Posterior cingulate gyrus (tissue), 11 donors: Measurements from ENCODE around the gene TGFB2.
A peak's percentile ranks its signal among the peaks of the same experiment; 100 is the strongest.

ENCODE experiments used
- DNase-seq, 10 donors: peaks; one replicate each; pipeline versions ENCODE4 v3.0.0 to v3.0.0-alpha.2; 2020 to 2021; ENCODE audit warnings: mixed read lengths in 3 of 10
- intact Hi-C: fragments of 100-400 bp; cut with DNase I; formaldehyde crosslinking; loops from one replicate; pipeline ENCODE4 v1.15.1; 2023

The TGFB2 gene

DNA sequence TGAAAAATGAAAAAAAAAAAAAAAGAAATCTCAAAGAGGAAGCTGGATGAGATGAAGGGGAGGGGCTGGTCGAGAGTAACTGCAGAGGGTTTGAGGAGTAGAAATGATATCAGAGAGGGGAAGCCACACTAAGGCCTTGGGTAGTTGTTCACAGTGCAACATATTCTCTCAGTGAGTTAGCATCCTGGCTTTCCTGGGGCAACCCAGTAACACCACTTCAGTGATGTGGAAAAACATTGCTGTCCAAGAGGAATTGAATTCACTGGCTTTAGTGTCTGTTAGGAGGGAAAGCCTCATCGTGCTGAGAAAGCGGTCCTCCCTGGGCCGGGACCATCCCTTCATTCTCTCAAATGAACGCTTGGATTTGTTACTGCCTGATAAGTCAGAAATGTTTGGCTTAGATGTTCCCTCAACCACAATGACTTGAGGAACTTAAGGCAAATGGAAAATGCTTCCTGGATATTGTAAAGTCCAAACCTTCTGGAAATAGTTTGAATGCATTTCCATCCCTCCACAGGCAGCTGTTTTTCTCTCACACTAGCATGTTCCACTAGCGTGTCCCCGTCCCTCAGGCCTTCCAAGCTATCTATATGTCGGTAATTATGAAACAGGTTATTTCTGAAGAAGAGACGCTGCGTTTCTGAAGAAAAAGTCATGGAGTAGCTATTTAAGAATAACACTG lies 12.2 kb downstream of the TGFB2 start:
- intact Hi-C loops = no loop called here
- no peak for DNase-seq

DNA sequence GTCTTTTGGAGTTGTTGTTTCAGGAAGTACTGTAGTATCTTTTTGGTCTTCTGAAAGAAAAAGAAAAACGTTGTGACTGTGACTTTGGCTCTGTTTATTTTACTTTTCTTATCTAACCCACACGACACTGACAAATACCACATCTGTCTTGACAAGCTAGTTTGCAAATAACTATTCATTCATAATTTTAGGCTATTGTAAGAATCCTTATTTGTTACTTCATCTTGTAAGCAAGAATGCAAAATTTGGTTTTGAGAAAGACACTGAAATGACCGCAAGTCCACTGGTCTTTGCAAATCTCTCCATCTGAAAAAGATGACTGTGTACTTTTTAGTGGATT lies 12.7 kb downstream of the TGFB2 start:
- intact Hi-C loops = no loop called here

DNA sequence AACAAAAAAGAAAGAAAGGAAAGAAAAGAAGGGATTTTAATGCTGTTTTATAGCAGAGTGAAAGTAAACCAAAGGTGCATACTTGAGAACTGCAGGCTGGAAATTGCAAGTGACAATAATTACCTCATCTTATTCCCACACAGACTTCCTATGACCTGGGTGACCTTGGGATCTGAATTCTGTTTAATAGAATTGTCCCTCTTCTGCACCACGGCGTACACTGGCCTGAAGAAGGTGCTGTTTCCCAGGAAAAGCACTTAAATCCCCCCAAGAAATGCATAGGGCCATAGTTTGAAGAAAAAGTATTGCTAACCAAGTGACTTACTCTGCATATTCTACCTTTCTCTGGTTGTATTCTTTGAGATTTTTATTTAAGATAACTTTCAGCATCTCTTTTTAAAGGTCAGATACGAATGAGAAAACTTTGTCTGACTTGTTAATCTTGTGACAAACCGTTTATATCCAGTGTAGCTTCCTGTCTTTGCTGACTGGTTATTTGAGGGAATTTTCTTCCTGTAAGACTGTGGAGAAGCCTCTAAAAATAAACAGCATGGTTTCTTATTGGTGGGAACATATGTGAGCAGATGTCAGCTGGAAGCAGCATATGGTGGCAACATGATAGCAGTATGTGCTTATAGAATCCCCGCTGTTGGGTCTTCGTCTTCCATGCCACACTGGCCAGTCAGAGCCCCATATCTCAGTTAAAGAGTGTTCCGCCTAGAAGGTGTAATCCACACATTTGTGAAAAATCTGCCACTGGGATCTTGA lies 16.3 kb downstream of the TGFB2 start:
- DNase-seq = no peak
- intact Hi-C loops = no loop called here

More for the DNA sequence above, 12.7 kb downstream of the TGFB2 start:
- DNase-seq = no peak

DNA sequence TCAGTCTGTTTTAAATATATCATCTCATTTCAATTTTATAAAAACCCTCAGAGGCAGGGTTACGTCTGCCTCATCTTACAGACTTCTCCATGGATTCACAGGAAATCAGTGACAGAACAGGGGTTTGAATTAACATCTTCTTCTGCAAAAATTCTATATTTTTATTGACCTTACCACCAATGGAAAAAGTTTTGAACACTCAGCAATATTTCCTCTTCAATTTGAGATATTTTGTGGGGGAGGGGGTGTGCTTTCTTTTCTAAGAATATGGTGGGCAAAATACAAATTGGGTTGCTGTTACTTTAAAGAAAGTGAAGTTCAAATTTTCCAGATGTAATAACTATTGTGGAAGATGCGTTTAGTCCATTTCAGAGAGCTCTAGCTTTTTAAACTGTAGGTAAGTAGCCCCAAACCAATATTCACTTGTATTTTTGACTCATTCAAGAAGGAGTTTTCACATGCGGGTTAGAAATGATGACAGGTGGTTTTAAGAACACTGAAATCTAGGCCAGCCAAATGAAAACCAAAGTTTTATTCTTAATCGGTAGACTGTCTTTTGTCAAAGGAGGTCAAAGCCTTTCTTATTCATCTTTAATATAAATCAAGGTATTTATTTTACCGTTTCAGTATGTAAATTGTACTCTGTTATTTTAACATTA lies 17.4 kb downstream of the TGFB2 start:
- DNase-seq = no peak
- intact Hi-C loops = no loop called here

DNA sequence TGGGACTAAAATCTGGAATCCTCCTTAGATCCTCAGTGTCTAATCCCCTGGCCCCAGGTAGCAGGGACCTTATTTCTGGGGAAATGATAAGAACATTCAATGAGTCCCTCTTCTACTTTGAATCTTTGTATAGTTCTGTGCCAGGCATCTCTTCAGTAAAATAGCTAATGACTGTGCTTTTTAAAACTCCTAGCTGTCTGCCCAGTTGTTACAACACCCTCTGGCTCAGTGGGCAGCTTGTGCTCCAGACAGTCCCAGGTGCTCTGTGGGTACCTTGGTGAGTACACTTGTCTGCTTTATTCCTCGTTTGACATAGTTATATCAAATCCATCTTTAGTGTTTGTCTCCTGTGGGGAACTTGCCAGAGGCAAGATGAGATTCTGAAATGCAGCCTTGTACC lies 18.0 kb downstream of the TGFB2 start:
- no peak for DNase-seq
- intact Hi-C loops = no loop called here

DNA sequence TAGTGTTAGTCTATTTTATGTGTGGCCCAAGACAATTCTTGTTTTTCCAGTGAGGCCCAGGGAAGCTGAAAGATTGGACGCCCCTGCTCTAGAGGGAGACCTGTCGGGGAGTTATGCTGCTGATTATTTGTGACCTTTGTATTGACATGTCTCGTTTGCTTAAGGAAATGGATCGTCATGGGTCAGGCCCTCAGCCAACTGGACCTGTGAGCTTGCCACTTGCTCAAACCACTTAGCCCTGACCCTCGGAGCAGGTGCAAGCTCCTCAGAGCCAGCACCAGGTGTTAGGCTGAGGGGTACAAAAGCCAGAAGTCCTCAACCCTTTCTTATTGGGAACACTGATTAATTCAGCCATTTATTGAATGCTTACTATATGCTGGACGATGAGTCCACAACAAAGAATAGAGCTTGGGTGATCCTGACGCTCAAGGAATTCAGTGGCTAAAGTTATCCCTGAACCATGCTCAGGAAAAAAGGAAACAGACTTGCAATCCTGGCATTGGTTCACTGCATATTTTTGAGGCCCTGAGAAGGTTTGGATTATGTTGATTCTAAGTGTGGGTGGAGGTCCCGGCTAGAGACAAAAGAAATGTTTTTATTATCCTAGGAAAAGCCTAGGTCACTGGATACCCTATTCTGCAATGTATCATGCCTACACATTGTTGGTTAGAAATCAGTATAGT lies 19.0 kb downstream of the TGFB2 start:
- intact Hi-C loops = no loop called here
- DNase-seq = no peak

DNA sequence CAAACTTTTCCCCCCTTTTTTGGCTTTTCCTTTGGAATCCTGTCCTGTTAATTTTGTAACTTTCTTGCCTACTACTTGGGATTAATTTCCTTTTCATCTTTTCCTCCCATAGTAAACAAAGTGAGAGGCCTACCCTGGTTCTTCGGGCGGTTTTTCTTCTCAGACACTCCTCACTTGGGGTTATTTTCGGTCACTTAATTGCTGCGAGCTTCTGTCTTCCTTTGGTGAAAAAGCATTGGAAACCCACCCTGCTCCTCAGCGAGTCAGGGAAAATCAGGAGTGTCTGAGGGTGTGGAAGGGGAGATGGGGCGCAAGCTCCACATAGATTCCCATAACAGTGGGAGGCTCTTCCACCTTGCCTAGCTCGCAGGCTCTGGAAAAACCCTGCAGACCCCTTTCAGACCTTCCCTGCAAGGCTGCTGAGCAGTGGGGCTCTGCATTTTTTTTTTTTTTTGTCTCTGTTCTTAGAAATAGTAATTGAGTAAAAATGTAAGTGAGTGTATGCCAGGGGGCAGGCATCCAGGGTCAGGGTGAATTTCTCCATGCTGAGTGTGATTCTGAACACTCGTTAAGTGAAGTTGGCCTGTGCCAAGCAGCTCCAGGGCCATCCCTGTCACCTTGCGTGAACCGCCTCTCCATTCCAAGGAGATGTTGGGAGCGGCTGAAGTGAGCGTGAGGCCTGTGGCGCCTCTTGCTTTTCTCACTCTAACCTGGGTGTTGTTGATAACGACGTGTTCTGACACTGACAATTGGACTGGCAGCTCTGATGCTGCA lies 20.3 kb downstream of the TGFB2 start:
- intact Hi-C loops = no loop called here
- DNase-seq = peak in 3 of 10 donors; percentile 23 to 86 (median 41)

DNA sequence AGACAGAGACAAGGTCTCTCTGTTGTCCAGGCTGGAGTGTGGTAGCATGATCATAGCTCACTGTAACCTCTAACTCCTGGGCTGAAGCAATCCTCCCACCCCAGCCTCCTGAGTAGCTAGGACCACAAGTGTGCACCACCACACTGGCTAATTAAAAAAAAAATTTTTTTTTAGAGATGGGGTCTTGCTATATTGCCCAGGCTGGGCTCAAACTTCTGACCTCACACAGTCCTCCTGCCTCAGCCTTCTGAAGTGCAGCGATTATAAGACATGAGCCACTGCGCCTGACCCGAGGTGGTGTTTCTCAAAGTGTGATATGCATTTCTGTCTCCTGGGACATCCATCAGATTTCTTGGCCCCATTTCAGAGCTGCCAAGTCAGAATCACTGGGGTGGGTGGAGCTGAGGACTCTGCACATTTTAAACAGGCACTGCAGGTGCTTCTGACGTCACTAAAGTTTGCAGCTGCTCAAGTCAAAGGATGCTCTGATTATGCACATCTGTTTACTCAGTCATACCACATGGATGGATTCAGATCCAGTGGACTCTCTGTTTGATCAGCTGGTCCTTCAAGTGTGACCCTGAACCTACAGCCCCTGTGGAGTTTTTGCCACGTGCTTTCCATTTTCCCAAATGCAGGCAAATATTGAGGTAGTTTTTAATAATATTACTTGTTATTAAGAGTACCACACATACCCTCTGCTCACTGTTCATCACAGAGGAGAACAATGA lies 21.4 kb downstream of the TGFB2 start:
- intact Hi-C loops = no loop called here
- DNase-seq = no peak

DNA sequence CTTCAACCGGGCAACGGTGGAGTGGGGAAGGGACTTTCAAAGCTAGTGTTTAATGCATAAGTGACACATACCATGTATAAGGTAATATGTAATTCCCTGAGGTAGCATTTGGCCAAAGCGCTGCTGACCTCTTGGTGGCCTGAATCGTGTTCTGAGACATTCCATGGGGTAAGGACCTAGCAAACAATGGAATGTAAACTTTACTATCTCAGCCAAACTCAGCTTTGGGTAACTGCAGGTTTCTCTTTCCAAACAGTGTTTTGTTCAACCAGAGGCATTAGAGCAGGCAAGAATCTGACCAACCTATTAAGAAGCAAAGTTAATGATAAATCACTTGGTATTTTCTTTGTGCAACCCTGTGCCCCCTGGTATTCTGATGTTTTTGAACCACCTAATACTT lies 22.0 kb downstream of the TGFB2 start:
- intact Hi-C loops = no loop called here

DNA sequence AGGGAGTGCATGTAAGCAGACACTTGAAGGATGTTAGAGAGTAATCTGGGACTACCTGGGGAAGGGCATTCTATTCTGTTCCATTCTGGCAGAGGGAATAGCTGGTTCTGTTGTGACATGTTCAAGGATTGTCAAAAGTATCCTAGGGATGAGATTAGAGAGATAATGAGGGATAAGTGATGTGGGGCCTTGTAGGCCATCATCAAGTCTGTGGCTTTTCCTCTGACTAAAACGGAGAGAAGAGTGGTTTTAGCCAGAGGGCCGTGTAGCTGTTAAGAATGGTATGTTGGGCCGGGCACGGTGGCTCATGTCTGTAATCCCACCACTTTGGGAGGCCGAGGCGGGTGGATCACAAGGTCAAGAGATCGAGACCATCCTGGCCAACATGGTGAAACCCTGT lies 23.6 kb downstream of the TGFB2 start:
- DNase-seq = no peak
- intact Hi-C loops = no loop called here

More for the DNA sequence above, 22.0 kb downstream of the TGFB2 start:
- DNase-seq = no peak

DNA sequence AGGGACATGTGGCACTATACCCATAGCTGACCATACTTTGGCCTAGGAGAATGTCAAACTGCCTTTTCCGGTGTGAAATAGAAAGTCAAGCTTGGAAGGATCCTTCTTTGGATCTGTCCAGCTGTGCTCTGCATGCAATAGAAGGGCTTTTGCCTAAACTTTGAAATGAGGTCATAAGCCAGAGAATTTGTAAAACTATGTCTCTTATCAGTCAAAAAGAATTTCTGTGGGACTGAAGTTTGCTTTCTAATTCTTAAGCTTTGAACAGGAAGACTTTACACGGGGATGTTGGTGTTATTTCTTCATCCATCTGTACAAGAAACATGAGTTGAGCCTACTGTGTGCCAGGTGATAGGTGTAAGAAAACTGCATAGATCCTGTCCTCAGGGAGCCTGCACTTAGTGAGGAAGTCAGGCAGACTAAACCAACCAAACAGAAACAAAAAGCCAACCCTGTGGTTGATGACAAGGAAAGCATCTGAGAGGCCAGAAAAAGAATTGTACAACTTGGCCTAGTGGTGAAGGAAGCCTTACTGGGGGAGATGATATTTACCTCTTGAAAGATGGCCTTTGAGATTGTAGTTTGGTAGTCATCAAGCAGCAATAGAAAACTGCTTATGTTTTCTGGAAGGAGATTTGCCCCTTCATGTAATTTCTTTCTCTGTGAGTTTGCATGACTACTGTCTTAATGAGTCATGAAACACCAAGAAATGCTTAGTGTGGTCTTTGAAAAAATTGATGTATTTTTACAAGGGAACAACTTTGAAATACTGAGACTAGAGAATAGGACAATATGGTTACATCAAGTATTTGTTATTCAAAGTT lies 24.8 kb downstream of the TGFB2 start:
- intact Hi-C loops = no loop called here
- no peak for DNase-seq

DNA sequence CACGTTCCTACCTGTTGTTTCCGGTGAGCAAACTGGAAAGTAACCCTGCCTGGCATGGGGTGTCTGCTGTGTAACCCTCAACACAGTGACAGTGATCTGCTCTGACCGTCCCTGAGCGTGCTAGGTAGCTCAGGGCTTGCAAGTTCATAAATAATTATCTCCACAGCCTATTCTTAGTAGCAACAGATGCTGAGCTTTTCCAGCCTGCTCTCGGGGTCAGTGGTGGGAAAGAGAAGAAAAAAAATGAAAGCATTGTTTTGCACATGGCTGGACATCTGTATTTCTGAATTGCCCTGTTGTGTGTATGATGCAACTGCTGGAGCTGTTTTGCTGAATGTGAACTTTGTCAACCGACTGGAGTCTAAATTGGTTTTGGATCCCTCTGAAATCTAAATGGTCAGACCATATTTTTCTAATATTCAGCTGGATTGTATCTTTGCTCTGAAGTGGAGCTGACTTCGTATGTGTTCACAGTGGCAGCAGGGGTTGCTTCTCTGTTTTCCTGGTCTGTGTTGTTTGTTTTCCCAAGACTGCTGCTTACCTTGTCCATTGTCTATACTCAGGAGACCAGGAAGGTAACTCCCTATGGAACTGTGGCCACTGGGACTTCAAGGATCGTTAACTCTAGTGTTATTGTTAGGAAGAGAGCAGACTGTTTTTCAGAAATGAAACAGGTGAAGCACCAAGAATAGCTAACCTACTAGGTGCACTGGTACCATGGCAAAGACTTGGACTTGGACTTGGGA lies 27.0 kb downstream of the TGFB2 start:
- DNase-seq = peak in 4 of 10 donors; percentile 9 to 69 (median 24)
- intact Hi-C loops = no loop called here

DNA sequence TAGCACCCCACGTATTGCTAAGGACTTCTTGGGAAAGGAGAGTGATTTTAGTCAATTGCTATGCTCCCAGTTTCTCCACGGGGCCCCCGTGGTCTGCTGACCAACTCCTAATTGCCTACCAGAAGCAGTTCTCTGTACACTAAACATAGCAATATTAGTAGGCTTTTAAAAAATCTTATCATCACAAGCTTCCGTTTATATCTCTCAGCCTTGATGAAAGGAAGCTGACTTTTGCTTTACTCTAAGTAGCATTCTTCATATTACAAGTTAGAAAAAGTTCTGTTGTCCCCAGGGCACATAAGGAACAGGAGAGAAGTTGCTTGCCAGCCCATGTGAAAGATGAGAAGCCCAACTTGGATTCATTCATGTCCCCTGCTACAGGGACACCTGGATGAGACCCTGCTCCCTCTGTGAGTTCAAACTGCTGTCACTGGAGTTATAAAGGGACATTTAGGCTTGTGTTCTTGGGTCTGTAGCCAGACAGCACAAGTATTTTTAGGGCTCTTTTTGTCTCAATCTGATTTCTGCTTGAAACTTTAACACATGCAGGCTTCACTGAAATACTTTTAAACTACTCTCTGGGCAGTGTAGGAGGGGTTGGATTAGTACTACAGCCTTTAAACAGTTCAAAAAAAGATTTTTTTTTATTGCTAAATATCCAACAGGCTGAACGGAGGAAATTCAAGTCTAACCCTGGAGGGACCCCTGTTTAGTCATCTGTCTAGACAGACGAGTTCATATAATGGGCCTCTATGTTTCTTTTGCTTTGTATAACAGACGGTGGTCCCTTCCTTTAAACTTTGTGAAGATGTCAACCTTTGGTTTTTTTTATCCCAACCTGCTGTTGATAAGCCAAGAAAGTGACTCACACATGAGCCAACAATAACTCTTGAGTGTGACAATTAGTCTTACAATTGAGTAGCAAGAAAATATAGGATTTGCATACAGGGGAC lies 29.5 kb downstream of the TGFB2 start:
- DNase-seq = no peak
- intact Hi-C loops = no loop called here

DNA sequence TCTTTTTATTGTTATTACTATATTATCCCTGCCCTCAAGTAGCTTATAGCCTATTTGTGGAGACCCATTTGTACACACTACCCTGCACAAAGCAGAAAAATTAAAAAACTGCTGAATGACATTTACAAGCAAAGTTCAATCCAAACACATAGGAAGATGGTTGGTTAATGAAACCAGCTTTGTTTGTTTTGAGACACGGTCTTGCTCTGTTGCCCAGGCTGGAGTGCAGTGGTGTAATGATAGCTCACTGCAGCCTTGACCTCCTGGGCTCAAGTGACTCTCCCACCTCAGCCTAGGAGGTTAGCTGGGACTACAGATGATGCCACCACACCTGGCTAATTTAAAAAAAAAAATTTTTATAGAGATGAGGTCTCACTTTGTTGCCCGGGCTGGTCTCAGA lies 31.6 kb downstream of the TGFB2 start:
- DNase-seq = no peak
- intact Hi-C loops = no loop called here

DNA sequence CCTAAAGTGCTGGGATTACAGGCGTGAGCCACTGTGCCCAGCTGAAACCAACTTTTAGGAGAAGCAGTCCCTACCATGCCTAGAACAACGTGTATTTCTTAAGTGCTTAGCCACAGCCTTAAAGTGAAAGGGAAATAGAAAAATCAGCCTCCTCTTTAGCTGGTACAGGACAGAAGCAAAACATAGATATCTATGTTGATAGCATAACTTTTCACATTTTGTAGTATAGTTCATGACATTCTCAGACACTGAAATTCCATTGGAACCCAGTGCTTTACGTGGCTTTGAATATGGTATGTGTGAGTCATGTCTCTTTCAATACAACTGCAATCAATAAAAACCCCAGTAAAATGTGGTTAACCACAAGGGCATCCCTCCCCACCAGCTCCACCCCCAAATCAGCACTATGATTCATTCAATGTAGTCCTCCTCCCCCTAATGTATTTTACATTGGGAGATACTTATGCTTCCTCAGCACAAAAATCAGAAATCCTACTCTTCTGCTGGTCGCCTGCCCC lies 32.1 kb downstream of the TGFB2 start:
- intact Hi-C loops = no loop called here
- no peak for DNase-seq

DNA sequence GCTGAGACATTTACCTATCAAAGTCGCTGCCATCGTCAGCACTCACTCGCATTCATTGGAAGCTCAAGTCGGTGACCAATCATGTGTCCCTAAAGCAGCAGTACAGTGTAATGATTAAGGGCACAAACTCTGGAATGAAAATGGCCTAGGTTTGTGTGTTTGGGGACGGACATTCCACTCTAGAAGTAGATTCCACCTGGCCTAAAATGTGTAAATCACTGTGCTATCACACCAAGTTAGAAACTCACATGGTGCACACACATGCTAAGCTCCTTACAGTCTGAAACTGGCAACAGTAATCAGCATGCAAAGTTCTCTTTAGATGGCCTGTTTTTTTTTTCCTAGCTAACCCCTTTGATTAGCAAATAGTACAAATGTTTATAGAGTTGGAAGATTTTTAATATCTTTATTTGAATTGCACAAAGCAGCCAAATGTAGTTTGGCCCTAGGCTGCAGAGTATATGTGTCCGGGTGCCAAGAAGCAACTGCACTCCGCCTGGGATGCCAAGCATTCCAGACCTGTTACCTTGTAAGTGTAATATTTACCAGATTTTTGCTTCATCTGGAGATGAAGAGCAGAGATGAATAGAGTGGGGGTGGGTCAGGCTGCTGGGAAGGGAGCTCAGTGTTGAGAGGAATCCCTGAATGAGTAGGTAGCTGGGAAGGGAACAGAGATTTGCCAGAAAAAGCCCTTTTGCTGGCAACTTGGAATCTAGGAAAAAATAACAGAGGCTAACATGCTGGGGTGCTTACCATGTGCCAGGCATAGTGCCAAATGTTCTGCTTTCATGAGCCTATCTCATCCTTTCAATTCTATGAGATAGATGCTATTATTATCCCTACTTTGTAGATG lies 35.2 kb downstream of the TGFB2 start:
- intact Hi-C loops = no loop called here
- DNase-seq = peak in 1 of 10 donors; percentile 10
